IPS DF 4.7 (cell line): ENCODE data around the gene CPSF4L.

Source experiments
- DNase-seq: peaks from one replicate; pipeline ENCODE4 v3.0.0-alpha.2; 2013; ENCODE audit warnings: low spot score; ENCODE audit errors: extremely low read depth

Gene CPSF4L

GRCh38 chr17:73203788-73204479 is 57.7 kb downstream of the CPSF4L start:
- DNase-seq, result no peak

- no peak for DNase-seq
Observed at GRCh38 chr17:73203135-73203787, 58.4 kb downstream of the CPSF4L start.

GRCh38 chr17:73201215-73202069 is 60.2 kb downstream of the CPSF4L start:
- no peak for DNase-seq

GRCh38 chr17:73200476-73200875 is 61.2 kb downstream of the CPSF4L start:
- no peak for DNase-seq

GRCh38 chr17:73199751-73200317 is 61.8 kb downstream of the CPSF4L start:
- DNase-seq, result no peak

- DNase-seq, result no peak
Observed at GRCh38 chr17:73198930-73199260, 62.8 kb downstream of the CPSF4L start.
